GM12875 (cell line): ENCODE data around the gene PPFIA4.
"Not testable (repeated sequence)": the region's sequence is repeated elsewhere in the genome, so short reads cannot be mapped to it uniquely, and the experiment has no call there.

Experiments
- H3K4me3 ChIP-seq: one replicate; pipeline ENCODE4 v1.5.1; 2011; ENCODE audit warnings: low read depth, low read length, control low read depth
- CTCF ChIP-seq: IDR thresholded peaks from 2 replicates; pipeline ENCODE4 v1.5.1; 2011; ENCODE audit warnings: low read depth, mild to moderate bottlenecking, control low read depth, inconsistent platforms, low read length, moderate library complexity, borderline replicate concordance; ENCODE audit not compliant: insufficient read depth

PPFIA4 gene

GRCh38 chr1:203002951-203003350, 23.3 kb upstream of the PPFIA4 start:
- TF ChIP-seq CTCF: no peak
- H3K4me3 ChIP-seq: no peak overlapping the region

GRCh38 chr1:203005395-203006142, 20.7 kb upstream of the PPFIA4 start:
- H3K4me3 ChIP-seq: not testable (repeated sequence)

GRCh38 chr1:203006948-203007871, 19.1 kb upstream of the PPFIA4 start, which contains the start of gene TMEM183A:
Gene TMEM183A, plus strand, starts transcription at chr1:203007374. Its CDS starts 92 bp downstream, at chr1:203007466.
- TF ChIP-seq CTCF: no peak
- H3K4me3 ChIP-seq: peak within 1 kb of the TSS; percentile 92

- H3K4me3 ChIP-seq: no peak overlapping the region
- TF ChIP-seq CTCF: no peak
Measured at GRCh38 chr1:203009185-203009584, 17.1 kb upstream of the PPFIA4 start.

GRCh38 chr1:203011582-203011981, 14.7 kb upstream of the PPFIA4 start:
- no peak overlapping the region for H3K4me3 ChIP-seq
- no peak for TF ChIP-seq CTCF

- no peak overlapping the region for H3K4me3 ChIP-seq
Measured at GRCh38 chr1:203017061-203017460, 9.2 kb upstream of the PPFIA4 start.

More at GRCh38 chr1:203017061-203017460, 9.2 kb upstream of the PPFIA4 start:
- no peak for TF ChIP-seq CTCF
